HEK293 (cell line): ENCODE measurements around the gene ARL14EPL.
A peak's percentile ranks its signal among the peaks of the same experiment; 100 is the strongest.

Experiments used
- CTCF ChIP-seq: fragments of 450-650 bp; formaldehyde crosslinking; IDR thresholded peaks from 2 replicates; pipeline ENCODE4 v1.5.1; 2016; ENCODE audit warnings: missing biosample characterization, missing genetic modification characterization
- MZF1 ChIP-seq: fragments of 450-650 bp; formaldehyde crosslinking; IDR thresholded peaks from 2 replicates; pipeline ENCODE4 v1.5.1; 2017; ENCODE audit warnings: missing biosample characterization, missing genetic modification characterization, borderline replicate concordance
- SCRT2 ChIP-seq: fragments of 450-650 bp; formaldehyde crosslinking; IDR thresholded peaks from 2 replicates; pipeline ENCODE4 v1.5.1; 2016; ENCODE audit warnings: missing biosample characterization, missing genetic modification characterization
- YY2 ChIP-seq: fragments of 450-650 bp; formaldehyde crosslinking; IDR thresholded peaks from 2 replicates; pipeline ENCODE4 v1.5.1; 2016; ENCODE audit warnings: missing biosample characterization, missing genetic modification characterization
- ZBTB21 ChIP-seq: fragments of 450-650 bp; formaldehyde crosslinking; IDR thresholded peaks from 2 replicates; pipeline ENCODE4 v1.5.1; 2017; ENCODE audit warnings: missing biosample characterization, missing genetic modification characterization
- ZBTB49 ChIP-seq: fragments of 450-650 bp; formaldehyde crosslinking; IDR thresholded peaks from 2 replicates; pipeline ENCODE4 v1.5.1; 2016; ENCODE audit warnings: missing biosample characterization, missing genetic modification characterization, low read depth
- ZFP69B ChIP-seq: fragments of 450-650 bp; formaldehyde crosslinking; IDR thresholded peaks from 2 replicates; pipeline ENCODE4 v1.5.1; 2016; ENCODE audit warnings: missing biosample characterization, missing genetic modification characterization
- ZNF157 ChIP-seq: fragments of 450-650 bp; formaldehyde crosslinking; IDR thresholded peaks from 2 replicates; pipeline ENCODE4 v1.5.1; 2016; ENCODE audit warnings: missing biosample characterization, missing genetic modification characterization
- ZNF202 ChIP-seq: fragments of 450-650 bp; formaldehyde crosslinking; IDR thresholded peaks from 2 replicates; pipeline ENCODE4 v1.5.1; 2016; ENCODE audit warnings: missing biosample characterization, missing genetic modification characterization, borderline replicate concordance
- ZNF214 ChIP-seq: fragments of 450-650 bp; formaldehyde crosslinking; IDR thresholded peaks from 2 replicates; pipeline ENCODE4 v1.5.1; 2017; ENCODE audit warnings: missing biosample characterization, mild to moderate bottlenecking, missing genetic modification characterization, borderline replicate concordance
- ZNF266 ChIP-seq: fragments of 450-650 bp; formaldehyde crosslinking; IDR thresholded peaks from 2 replicates; pipeline ENCODE4 v1.5.1; 2016; ENCODE audit warnings: missing biosample characterization, missing genetic modification characterization, low read depth
- ZNF274 ChIP-seq, 2 experiments: fragments of 200-500 bp in 1 of 2; fragments of 450-650 bp in 1 of 2; sonication (Bioruptor generic) in 1 of 2; formaldehyde crosslinking in 1 of 2; IDR thresholded peaks; 2 replicates each; pipeline versions ENCODE4 v1.5.1 to v1.6.1; 2014 to 2016; ENCODE audit warnings: borderline replicate concordance in 1 of 2, inconsistent platforms in 1 of 2, low read length in 1 of 2, missing biosample characterization in 1 of 2, missing genetic modification characterization in 1 of 2
- ZNF362 ChIP-seq: fragments of 450-650 bp; formaldehyde crosslinking; IDR thresholded peaks from 2 replicates; pipeline ENCODE4 v1.5.1; 2016; ENCODE audit warnings: missing biosample characterization, missing genetic modification characterization
- ZNF391 ChIP-seq: fragments of 450-650 bp; formaldehyde crosslinking; IDR thresholded peaks from 2 replicates; pipeline ENCODE4 v1.5.1; 2016; ENCODE audit warnings: low read depth, missing biosample characterization, missing genetic modification characterization, borderline replicate concordance
- ZNF433 ChIP-seq: fragments of 450-650 bp; formaldehyde crosslinking; IDR thresholded peaks from 2 replicates; pipeline ENCODE4 v1.5.1; 2016; ENCODE audit warnings: missing biosample characterization, missing genetic modification characterization, low read depth
- ZNF521 ChIP-seq: fragments of 450-650 bp; formaldehyde crosslinking; IDR thresholded peaks from 2 replicates; pipeline ENCODE4 v1.5.1; 2017; ENCODE audit warnings: missing biosample characterization, mild to moderate bottlenecking, missing genetic modification characterization
- ZNF555 ChIP-seq: fragments of 450-650 bp; formaldehyde crosslinking; conservative IDR thresholded peaks from 2 replicates; pipeline ENCODE4 v1.5.1; 2017; ENCODE audit warnings: missing biosample characterization, mild to moderate bottlenecking, missing genetic modification characterization, inconsistent platforms
- ZNF560 ChIP-seq: fragments of 450-650 bp; formaldehyde crosslinking; IDR thresholded peaks from 2 replicates; pipeline ENCODE4 v1.5.1; 2017; ENCODE audit warnings: missing biosample characterization, missing genetic modification characterization, borderline replicate concordance
- ZNF664 ChIP-seq: fragments of 450-650 bp; formaldehyde crosslinking; IDR thresholded peaks from 2 replicates; pipeline ENCODE4 v1.5.1; 2016; ENCODE audit warnings: missing biosample characterization, missing genetic modification characterization
- ZNF670 ChIP-seq: fragments of 450-650 bp; formaldehyde crosslinking; IDR thresholded peaks from 2 replicates; pipeline ENCODE4 v1.5.1; 2016; ENCODE audit warnings: missing biosample characterization, missing genetic modification characterization, low read depth
- ZNF707 ChIP-seq: fragments of 450-650 bp; formaldehyde crosslinking; IDR thresholded peaks from 2 replicates; pipeline ENCODE4 v1.5.1; 2016; ENCODE audit warnings: missing biosample characterization, missing genetic modification characterization
- ZNF747 ChIP-seq: fragments of 450-650 bp; formaldehyde crosslinking; IDR thresholded peaks from 2 replicates; pipeline ENCODE4 v1.5.1; 2016; ENCODE audit warnings: missing biosample characterization, missing genetic modification characterization
- ZNF768 ChIP-seq: fragments of 450-650 bp; formaldehyde crosslinking; IDR thresholded peaks from 2 replicates; pipeline ENCODE4 v1.5.1; 2018; ENCODE audit warnings: missing biosample characterization, mild to moderate bottlenecking, missing genetic modification characterization
- TF ChIP-seq, protein P1 (sequence below): fragments of 450-650 bp; formaldehyde crosslinking; conservative IDR thresholded peaks from 2 replicates; pipeline ENCODE4 v1.5.1; 2016; ENCODE audit warnings: low read depth, missing biosample characterization, missing genetic modification characterization
- TF ChIP-seq, protein P2 (sequence below): fragments of 450-650 bp; formaldehyde crosslinking; IDR thresholded peaks from 2 replicates; pipeline ENCODE4 v1.5.1; 2016; ENCODE audit warnings: missing biosample characterization, missing genetic modification characterization
- TF ChIP-seq, protein P3 (sequence below): fragments of 450-650 bp; formaldehyde crosslinking; IDR thresholded peaks from 2 replicates; pipeline ENCODE4 v1.5.1; 2016; ENCODE audit warnings: missing biosample characterization, missing genetic modification characterization, low read depth

The ARL14EPL gene

GRCh38 chr5:116032094-116032517 is at the start of gene ARL14EPL (continued):
- TF ChIP-seq ZNF521 (tag by site-specific recombination), result no peak
- TF ChIP-seq ZNF670 (tag by site-specific recombination), result no peak
- no peak for TF ChIP-seq ZNF214 (tag by site-specific recombination)
- TF ChIP-seq ZNF768 (tag by site-specific recombination), result no peak
- no peak for TF ChIP-seq MZF1 (tag by site-specific recombination)
- no peak for TF ChIP-seq ZNF274 (IDR thresholded peaks at IDR 0.05; ENCODE audit: low read length)
- TF ChIP-seq ZNF274 (tag by site-specific recombination; IDR thresholded peaks at IDR 0.05; ENCODE audit: borderline replicate concordance), result no peak
- TF ChIP-seq, protein P1, sequence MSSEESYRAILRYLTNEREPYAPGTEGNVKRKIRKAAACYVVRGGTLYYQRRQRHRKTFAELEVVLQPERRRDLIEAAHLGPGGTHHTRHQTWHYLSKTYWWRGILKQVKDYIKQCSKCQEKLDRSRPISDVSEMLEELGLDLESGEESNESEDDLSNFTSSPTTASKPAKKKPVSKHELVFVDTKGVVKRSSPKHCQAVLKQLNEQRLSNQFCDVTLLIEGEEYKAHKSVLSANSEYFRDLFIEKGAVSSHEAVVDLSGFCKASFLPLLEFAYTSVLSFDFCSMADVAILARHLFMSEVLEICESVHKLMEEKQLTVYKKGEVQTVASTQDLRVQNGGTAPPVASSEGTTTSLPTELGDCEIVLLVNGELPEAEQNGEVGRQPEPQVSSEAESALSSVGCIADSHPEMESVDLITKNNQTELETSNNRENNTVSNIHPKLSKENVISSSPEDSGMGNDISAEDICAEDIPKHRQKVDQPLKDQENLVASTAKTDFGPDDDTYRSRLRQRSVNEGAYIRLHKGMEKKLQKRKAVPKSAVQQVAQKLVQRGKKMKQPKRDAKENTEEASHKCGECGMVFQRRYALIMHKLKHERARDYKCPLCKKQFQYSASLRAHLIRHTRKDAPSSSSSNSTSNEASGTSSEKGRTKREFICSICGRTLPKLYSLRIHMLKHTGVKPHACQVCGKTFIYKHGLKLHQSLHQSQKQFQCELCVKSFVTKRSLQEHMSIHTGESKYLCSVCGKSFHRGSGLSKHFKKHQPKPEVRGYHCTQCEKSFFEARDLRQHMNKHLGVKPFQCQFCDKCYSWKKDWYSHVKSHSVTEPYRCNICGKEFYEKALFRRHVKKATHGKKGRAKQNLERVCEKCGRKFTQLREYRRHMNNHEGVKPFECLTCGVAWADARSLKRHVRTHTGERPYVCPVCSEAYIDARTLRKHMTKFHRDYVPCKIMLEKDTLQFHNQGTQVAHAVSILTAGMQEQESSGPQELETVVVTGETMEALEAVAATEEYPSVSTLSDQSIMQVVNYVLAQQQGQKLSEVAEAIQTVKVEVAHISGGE (tag by site-specific recombination), result no peak
- TF ChIP-seq ZNF664 (tag by site-specific recombination), result no peak
- no peak for TF ChIP-seq ZNF707 (tag by site-specific recombination)
- TF ChIP-seq ZNF560, result no peak
- no peak for TF ChIP-seq ZNF391 (tag by site-specific recombination)
- no peak for TF ChIP-seq ZNF555 (tag by site-specific recombination)
- no peak for TF ChIP-seq ZNF157
- no peak for TF ChIP-seq ZFP69B (tag by site-specific recombination)
- TF ChIP-seq CTCF (tag by site-specific recombination), result peak; percentile 55; the same call in 1 of the 2 replicates
- peak; percentile 64 for TF ChIP-seq ZBTB21 (tag by site-specific recombination)
- TF ChIP-seq ZNF266 (tag by site-specific recombination), result no peak
- no peak for TF ChIP-seq ZNF362 (tag by site-specific recombination)
- TF ChIP-seq ZBTB49 (tag by site-specific recombination), result no peak
- TF ChIP-seq ZNF202 (tag by site-specific recombination), result no peak
- TF ChIP-seq, protein P2, sequence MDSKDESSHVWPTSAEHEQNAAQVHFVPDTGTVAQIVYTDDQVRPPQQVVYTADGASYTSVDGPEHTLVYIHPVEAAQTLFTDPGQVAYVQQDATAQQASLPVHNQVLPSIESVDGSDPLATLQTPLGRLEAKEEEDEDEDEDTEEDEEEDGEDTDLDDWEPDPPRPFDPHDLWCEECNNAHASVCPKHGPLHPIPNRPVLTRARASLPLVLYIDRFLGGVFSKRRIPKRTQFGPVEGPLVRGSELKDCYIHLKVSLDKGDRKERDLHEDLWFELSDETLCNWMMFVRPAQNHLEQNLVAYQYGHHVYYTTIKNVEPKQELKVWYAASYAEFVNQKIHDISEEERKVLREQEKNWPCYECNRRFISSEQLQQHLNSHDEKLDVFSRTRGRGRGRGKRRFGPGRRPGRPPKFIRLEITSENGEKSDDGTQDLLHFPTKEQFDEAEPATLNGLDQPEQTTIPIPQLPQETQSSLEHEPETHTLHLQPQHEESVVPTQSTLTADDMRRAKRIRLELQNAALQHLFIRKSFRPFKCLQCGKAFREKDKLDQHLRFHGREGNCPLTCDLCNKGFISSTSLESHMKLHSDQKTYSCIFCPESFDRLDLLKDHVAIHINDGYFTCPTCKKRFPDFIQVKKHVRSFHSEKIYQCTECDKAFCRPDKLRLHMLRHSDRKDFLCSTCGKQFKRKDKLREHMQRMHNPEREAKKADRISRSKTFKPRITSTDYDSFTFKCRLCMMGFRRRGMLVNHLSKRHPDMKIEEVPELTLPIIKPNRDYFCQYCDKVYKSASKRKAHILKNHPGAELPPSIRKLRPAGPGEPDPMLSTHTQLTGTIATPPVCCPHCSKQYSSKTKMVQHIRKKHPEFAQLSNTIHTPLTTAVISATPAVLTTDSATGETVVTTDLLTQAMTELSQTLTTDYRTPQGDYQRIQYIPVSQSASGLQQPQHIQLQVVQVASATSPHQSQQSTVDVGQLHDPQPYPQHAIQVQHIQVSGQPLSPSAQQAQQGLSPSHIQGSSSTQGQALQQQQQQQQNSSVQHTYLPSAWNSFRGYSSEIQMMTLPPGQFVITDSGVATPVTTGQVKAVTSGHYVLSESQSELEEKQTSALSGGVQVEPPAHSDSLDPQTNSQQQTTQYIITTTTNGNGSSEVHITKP (tag by site-specific recombination), result 0 out of 2 replicates have a peak, but pooled peaks have one; percentile 15
- TF ChIP-seq SCRT2 (tag by site-specific recombination), result peak; percentile 96
- no peak for TF ChIP-seq ZNF747 (tag by site-specific recombination)
- TF ChIP-seq YY2 (tag by site-specific recombination), result no peak
- TF ChIP-seq, protein P3, sequence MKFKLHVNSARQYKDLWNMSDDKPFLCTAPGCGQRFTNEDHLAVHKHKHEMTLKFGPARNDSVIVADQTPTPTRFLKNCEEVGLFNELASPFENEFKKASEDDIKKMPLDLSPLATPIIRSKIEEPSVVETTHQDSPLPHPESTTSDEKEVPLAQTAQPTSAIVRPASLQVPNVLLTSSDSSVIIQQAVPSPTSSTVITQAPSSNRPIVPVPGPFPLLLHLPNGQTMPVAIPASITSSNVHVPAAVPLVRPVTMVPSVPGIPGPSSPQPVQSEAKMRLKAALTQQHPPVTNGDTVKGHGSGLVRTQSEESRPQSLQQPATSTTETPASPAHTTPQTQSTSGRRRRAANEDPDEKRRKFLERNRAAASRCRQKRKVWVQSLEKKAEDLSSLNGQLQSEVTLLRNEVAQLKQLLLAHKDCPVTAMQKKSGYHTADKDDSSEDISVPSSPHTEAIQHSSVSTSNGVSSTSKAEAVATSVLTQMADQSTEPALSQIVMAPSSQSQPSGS (tag by site-specific recombination), result peak; percentile 68
- no peak for TF ChIP-seq ZNF433
